ENCODE measurements around the gene KRT72.

KRT72 gene
- total RNA-seq, result 3.4 reads per million, percentile 13 among the genes with 10 or more reads in this experiment

DNA sequence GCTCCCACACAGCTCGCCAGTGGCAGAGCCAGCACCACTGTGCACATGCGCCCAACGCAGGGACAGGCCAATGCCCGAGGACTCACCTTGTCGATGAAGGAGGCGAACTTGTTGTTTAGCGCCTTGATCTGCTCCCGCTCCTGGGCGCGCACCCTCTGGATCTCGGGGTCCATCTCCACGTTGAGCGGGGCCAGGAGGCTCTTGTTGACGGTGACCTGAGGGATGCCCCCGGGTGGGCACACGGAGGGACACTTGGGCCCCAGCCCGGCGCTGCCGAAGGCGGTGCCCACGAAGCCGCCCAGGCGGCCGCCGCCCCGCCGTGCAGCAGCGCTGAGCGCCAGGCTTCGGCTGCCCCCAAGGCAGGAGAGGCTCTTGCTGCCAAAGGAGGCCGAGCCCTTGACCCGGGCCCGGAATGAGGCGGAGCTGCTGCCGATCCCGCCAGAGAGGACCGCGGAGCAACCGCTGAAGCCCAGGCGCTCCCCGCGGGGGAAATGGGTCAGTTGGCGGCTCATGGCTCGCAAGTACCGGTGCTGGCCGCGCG is at the start of gene KRT72:
Gene KRT72, minus strand, starts transcription at position 523 of the 541 bp plus-strand sequence. Its CDS starts 11 bp downstream, at position 512.
- no peak for DNase-seq

DNA sequence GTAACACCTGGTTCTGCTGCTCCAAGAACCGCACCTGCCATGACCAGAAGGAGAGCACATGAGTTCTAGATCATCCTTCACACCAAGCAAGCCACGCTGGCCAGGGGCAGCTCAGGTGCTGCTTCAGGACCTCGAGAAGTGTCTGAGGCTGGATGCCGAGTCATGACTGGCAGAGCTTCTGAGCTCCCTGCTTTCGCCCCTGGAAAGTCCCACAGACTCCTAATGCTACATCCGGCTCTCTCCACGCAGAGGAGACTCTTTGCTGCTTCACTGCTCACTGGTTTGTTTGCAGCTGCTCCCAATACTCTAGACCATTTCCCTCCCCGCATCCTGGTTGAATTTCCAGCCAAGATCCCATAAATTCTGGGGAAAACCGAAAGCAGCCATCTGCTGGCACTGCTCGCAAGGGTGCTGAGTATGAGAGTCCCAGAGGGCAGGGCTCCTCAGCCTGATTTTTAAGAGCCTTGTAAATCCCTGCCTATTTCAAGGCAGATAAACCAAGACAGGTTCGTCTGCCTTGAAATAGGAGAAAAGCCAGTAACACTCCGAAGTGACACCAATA is 49.3 kb upstream of the KRT72 start:
- DNase-seq, result no peak

DNA sequence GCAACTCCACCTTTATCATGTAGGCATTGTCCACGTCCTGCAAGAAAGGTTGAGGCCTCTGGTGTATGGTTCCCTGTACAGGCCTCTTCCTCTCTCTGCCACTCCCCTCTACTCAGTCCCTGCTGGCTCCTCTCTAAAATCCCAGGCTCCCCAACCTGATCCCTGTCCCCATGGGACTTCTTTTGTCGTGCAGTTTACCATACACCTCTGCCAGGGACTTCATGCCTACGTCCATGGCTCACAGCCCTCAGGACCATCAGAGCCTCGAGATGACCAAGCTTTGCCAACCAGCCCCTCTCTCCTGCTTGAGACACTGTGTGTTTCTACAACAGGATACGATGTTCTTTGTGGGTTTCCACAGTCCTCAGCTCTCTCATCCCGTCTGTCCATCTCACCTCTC is 47.8 kb upstream of the KRT72 start:
- no peak for DNase-seq

DNA sequence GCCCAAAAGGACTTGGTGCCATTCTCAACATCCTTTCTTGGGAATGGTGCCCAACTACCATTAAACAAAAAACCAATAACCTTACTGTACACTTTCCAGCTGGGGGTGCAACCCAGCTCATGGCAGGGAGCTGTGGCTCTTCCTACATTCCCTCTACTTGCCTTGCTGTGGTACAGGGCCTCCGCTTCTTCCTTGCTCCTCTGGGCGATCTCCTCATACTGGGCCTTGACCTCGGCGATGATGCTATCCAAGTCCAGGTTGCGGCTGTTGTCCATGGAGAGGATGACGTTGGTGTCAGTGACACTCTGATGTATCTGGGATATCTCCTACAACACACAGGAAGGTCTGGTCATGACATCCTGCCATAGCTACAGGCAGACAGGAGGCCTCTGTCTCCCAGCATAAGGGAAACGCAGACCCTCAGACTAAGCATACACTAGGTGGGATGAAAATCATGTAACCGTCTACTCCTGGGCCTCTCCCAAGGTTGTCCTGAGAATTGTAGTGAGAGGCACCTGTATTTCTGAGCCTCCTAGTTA is 46.8 kb upstream of the KRT72 start:
- DNase-seq, result no peak

DNA sequence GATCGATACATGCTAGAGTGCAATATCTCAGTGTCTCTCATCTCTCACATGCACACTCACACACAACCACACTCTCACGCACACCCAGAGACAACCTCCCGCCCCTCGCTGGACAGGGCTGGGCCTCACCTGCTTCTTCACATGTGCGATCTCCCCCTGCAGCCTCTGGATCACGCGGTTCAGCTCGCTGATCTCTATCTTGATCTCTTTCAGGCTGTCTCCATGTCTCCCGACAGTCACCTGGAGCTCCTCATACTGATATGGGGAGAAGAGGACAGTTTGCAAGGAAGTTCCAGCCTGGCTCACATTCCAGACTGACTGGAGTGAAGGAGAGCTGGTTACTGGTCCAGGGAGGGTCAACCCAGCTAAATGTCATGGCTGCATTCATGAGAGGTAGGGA is 46.3 kb upstream of the KRT72 start:
- no peak for DNase-seq

DNA sequence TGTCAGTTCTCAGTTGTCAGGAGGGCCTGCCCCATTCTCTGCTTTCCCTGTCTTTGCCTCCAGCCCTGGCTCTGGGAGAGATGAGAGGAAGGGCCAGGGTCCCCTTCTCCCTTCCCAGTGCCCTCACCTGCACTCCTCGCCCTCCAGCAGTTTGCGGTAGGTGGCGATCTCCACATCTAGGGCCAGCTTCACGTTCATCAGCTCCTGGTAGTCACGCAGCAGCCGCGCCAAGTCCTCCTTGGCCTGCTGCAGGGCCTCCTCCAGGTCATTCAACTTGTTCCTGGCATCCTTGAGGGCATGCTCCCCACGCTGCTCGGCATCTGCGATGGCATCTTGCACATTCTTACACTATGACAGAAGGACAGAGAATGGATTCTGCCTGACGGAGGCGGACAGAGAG is 45.4 kb upstream of the KRT72 start:
- DNase-seq, result no peak

DNA sequence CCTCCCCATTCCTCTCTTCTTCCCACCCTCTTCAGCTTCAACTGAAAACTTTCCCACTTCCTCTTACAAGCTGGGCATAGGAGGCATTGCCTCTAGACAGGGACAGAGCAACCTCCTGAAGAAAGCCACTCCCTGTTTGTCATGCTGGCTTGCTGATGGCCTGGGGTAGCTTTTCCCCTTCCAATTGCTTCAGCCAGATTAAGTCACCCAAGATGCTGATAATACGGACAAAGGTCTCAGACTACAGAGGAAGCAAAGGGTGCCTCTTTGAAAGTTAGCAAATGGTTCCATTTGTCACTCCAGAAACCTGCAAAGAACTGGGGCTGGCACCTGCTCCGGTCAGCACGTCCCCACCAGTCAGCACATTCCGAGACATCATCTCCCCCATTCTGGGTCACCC is 44.7 kb upstream of the KRT72 start:
- DNase-seq, result no peak

DNA sequence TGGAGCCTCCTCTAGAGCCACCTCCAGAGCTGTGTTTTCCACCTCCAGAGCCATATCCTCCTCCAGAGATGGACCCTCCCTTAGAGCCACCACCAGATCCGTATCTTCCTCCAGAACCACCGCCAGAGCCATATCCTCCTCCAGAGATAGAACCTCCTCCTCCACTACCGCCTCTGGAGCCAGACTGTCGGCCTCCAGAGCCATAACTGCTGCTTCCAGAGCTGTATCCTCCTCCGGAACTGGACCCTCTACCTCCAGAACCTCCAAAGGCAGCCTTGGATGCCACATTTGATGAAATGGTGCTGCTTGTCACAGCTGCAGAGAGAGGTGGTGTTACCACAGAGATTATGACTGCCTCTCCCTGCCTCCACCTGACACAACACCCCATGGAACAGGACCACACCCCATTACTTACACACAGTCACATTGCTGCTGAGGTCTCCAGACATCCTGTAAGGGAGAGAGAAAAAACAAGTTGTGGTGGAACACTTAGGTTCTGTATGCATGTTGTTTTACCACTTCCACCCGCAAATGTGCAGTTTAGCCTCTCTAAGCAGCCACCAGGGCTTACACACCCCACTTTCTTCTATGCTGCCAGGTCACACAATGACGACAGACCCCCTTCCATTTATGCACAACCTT is 44.0 kb upstream of the KRT72 start:
- peak; percentile 9 for DNase-seq

DNA sequence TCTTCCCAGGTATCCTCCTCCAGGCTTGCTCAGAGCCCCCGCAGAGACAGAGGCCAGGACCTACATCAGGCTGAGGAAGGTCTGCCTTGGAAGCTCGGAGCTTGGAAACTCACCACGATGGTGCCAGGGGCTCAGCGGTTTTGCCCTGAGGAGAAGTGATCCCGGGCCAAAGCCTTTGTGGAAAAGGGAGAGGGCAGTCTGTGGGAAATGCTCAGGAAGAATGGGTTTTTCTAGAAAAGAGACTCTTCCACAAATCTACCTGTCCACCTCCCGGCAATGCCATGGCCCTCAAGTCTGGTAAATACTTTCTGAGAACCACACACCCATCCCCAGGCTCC is 42.8 kb upstream of the KRT72 start:
- DNase-seq, result no peak

DNA sequence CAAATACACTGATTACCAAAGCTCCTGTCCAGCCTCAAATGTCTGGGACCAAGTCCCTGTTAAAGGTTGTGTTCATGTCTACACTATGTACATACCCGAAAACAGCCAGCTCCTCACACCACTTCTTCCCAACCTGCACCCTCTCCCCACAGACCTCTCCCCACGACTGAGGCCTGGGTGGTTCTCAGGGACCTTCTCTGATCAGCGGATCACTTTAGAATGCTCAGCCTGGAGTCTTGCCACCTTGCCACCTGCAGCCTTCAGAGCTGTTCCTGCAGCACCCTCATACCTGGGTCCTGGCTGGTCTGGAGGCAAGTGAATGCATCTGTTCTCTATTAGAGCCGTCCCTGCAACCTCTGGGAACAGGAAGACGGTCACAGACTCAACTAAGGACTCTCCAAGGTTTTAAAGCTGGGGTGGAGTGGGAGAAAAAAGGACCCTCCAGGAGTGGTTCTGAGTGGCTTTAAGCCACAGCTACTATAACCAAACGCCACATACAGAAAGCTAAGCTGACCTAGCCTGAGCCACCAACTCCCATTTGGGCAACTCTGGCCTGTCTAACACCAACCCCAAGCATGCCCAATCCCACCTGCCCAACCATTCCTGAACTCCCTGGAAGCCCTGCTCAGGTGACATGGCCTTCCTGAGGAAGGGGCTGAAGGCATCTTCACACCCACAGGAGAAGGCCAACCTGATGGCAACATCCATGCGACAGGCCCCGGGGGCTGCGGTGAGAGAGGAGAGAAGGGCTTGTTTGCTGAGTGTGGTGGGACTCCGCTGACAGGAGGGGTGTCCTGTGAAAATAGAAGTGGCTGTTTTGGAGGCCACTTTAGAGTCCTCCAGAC is 42.2 kb upstream of the KRT72 start:
- no peak for DNase-seq

DNA sequence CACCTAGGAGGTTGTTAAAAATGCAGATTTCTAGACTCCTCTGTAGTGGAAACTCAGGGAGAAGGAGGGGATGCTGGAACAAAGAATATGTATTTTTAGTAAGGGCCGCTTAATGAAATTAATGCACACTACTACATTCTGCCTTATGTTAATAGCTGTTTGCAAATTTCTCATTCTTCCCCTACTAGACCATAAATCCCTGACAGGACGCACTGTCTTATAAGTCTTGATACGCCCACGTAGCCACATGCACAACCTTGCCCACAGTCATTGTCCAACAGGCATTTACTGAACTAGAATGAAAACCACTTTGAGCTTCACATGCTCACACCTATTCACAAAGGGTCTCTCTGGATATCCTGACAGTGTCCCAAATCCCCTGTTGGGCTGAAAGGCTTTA is 40.2 kb upstream of the KRT72 start:
- no peak for DNase-seq

DNA sequence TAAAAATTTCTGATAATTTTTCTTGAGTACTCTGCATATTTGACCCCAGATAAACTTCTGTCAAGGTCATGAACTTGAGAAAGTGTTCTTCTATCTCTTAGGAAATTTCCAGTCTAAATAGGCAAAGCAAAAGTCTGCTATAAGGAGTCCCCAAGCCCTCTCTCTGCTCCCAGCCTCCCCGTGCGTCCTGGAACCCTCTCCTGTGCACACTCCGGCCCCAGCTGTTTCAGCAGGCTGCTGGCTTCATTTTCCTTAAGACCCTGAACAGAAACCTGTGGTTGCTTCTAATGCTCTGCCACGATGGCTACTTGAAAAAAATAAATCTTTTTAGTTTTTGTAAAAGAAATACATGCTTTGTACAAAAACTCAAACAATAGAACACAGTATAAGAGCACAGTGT is 36.0 kb upstream of the KRT72 start:
- DNase-seq, result no peak

DNA sequence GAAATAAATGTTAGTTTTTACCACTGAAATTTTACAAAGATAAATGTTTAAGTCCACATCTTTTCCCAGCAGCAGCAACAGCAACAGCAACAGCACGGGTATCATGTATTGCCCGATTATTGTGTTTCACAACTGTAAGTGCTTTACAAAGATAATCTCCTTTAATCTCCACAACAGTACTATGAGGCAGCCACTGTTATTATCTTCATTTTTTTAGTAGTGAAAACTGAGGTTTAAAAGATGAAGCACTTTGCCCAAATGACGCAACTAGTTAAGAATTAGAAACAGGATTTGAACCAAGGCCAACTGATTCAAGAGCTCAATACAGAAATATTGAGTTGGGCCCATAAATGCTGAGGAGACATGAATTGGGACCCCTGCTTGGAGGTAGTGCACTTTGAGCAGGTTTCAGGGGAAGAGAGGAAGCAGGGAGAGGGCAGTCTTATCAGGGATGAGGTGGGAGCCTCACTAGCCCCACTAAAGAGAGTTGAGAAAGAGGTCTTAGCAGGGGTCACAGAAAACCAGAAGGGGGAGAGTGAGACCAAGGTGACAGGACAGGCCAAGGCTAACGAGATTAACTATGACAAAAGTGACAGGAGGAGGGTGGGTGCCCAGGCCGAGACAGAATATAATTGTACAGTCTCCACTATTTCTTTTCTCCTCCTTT is 35.5 kb upstream of the KRT72 start:
- DNase-seq, result no peak

DNA sequence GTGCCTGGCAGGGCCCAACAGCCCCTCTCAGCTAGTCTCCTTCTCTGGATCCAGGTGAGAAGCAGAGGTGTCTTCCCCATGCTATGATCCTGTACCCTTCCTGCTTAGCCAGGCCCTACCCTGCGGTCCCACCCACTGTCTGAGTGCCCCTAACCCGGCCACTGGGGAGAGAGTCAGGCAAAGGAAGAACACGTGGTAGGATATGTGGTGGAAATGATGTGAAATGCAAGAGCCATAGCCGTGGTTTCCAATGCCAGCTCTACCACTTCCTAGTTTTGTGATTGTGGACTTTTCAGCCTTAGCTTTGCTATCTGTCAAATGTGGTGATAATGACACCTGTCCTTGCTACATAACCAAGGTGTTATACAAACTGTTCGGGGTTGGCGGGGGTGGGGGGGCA is 34.9 kb upstream of the KRT72 start:
- DNase-seq, result no peak

DNA sequence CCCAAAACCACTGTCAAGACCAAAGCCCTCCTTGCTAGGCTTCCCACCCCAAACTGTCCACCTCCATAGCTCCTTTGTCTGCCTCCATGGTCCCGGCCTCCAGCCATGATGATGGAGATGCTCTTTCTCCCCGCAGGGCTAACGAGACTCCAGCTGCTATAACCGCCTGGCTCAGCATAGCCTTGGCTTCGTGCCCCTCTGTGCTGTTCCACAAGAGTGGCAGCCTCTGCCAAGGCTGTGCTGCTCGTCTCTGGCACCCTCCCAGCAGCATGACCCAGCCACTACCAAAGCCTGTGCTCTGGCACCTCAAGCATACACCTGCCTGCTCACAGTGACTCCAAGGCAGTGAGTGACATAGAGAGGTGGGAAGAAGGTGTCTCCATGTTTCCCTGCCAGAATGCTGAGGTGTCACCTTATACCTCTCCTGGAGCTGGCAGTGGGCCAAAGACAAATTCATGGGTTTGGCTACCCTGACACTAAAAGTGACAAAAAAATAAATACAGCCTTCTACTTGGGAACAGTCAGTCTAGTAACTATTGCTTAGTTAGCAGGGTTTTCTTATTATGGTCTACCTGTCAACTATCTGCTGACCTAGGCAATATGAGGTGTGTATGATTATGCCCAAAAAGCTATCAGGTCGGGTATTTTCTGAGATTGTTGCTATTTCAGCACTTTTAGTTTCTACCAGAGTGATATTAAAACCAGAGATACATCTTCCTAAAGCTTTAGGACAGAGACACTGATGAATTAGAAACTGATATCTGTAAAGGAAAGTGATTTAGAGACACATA is 33.2 kb upstream of the KRT72 start:
- no peak for DNase-seq

DNA sequence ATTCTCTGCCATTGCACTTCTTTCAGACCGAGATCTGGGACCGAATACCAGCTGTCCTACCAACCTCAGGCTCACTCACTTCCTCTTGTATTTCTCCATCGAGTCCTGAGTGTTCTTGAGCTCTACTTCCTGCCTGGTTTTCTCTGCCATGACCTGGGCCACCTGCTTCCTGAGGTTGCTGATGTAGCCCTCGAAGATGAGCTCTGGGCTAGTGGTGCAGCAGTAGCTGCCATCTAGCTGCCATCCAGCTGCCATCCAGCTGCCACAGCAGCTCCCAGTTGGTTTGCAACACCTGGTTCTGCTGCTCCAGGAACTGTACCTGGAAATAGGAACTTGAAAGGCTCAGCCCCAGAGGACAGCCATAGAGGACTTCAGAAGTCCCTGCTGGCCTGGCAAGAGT is 32.1 kb upstream of the KRT72 start:
- no peak for DNase-seq

DNA sequence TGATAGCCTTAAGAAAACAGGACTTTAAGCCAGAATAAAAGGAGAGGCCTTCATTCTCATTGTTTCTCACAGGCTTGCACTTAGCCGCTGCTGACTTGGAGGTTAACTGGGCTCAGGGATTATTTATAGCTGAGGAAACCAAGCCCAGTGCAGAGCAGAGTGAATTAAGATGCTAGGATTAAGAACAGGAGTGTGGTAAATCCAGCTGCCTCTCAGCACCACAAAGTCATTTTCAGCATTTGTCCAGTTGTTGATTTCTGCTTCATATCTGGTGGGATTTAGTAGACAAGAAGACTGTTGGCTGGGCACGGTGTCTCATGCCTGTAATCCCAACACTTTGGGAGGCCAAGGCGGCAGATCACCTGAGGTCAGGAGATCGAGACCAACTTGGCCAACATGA is 31.4 kb upstream of the KRT72 start:
- no peak for DNase-seq

DNA sequence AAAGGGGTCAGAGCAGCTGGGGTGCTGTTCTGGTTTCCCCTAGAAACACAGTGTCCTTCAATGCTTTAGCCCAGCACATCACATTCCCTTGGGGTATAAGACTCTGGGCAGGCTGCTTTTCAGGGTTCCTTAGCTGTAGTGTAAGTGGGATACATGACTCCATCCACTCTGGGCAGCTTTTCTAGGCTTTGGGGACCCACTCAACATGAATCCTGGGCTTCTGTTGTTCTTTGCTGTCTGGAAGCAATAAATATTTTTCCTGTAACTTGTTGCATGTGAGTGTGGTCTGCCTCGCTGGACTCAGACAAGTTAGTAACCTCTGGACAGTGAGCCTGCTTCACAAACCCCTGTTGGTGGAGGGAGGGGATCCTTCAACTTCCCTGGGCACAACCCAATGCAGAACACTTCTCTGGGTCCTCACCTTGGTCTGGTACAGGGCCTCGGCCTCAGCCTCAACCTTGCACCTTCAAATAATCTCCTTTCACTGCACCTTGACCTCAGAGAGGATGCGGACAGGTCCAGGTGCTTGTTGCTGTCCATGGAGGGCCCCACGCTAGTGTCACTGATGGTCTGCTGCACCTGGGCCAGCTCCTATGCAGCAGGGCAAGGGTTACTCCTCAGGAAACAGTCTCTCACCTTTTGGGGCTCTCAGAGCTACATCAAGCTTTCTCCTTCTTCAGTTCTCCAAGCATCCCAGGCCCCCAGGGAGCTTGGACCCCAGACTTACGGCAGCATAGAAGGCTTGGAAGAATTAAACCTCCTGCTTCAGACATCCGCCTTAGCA is 30.6 kb upstream of the KRT72 start:
- DNase-seq, result no peak

DNA sequence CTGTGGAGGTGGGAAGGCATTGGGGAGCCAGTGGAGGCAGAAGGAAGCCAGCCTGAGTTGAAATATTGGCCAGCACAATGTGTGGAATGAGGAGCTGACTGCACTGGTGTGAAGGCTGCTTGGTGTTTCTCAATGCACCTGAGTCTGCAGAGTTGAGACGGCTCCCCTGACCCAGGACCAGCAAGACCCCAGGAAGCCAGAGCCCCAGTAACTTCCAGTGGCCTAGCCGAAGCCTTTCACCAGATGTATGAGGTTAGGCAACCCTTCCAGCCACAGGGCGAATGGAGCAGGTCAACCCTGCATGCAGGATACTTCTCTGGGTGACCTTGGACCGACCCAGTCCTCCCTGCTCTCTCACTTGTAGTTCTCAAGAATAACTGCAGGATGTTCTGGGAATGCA is 30.0 kb upstream of the KRT72 start:
- no peak for DNase-seq

DNA sequence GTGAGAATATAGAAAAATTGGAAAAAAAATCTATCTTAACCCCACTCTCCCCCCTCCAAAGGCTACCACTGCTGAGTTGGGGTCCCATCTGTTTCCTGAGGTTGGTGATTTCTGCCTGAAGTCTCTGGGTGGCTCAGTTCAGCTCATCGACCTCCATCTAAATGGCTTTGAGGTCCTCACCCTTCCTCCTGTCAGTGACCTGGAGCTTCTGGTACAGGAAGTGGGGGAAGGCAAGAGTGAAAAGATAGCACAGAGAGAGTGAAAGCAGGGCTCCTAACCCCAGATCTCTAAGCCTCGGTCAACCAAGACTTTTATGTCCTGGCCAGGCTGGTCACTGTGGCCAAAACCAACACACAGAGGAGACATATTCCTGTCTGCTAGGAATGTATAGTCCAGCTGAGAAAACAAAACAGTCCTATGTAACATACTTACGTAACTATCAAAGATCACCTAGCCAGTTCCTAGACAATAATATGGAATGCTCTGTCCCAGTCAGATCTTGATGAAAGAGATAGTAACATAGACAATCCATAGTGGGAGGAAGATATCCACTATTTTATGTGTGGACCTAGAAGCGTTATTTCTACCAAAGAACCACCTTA is 29.4 kb upstream of the KRT72 start:
- DNase-seq, result no peak

DNA sequence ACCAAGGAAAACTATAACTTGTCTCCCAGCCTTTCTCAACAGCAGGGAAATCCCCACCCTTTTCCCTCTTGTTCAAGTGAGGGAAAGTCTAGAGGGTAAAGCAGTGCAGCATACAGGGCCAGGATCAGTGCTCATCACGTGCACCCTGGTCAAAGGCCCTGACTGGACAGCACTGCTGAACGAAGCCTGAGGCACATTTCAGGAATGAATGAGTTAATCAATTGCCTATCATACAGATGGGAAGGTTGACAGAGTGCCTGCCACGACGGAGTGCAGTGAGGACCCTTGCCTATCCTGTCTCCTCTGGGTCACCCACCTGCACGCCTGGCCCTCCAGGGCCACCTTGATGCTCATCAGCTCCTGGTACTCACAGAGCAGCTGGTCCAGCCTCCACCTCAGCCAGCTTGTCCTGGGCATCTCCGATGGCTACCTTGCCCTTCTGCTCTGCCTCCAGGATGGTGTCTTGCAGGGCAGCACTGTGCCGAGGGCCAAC is 28.8 kb upstream of the KRT72 start:
- no peak for DNase-seq
